ENCODE data around the gene GJA1. TPM values are rescaled to one million over a fixed set of nuclear protein-coding genes. Genes with fewer than 3 reads are reported as not detected.
"Not testable (repeated sequence)": the region's sequence is repeated elsewhere in the genome, so short reads cannot be mapped to it uniquely, and the experiment has no call there.

The GJA1 gene
- total and polyA plus RNA-seq, 12 donors: 49.2 to 404 (median 272) TPM

DNA sequence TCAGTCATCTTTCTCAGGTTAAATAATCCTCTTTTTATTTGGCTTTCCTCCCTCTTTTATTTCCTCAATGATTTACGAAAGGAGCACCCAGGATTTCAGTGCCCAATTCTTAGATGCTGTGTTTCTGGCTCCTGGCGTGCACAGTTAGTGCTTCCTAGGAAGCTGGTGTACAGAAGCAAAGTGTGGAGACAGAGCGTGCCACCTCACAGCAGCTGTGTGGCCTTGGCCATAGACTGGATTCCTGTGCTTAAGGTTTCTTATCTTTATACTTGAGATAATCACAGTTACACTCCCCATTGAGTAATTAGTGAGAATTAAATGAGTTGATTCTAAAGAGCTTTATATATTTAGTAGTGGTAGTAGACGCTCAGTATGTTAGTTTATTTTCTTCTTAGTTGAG, 39.7 kb upstream of the GJA1 start:
- Histone ChIP-seq H3K9me3 (no peaks in the 10 kb centered on the region), H3K27ac (no peak overlapping the region), H3K27me3 (no peaks in the 10 kb centered on the region), H3K4me1 (no peaks in the 10 kb centered on the region), H3K36me3 (no peaks in the 10 kb centered on the region), H3K4me3 (no peak overlapping the region)
- TF ChIP-seq, protein P1, sequence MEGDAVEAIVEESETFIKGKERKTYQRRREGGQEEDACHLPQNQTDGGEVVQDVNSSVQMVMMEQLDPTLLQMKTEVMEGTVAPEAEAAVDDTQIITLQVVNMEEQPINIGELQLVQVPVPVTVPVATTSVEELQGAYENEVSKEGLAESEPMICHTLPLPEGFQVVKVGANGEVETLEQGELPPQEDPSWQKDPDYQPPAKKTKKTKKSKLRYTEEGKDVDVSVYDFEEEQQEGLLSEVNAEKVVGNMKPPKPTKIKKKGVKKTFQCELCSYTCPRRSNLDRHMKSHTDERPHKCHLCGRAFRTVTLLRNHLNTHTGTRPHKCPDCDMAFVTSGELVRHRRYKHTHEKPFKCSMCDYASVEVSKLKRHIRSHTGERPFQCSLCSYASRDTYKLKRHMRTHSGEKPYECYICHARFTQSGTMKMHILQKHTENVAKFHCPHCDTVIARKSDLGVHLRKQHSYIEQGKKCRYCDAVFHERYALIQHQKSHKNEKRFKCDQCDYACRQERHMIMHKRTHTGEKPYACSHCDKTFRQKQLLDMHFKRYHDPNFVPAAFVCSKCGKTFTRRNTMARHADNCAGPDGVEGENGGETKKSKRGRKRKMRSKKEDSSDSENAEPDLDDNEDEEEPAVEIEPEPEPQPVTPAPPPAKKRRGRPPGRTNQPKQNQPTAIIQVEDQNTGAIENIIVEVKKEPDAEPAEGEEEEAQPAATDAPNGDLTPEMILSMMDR (IDR thresholded peaks at IDR 0.05): no peak
- no peak for ATAC-seq
- intact Hi-C loops (cut with DNase I): no loop called here
- 64 to 73% methylated on average over 4 of the region's 4 CpGs for WGBS, 2 donors
- DNase-seq: no peak

DNA sequence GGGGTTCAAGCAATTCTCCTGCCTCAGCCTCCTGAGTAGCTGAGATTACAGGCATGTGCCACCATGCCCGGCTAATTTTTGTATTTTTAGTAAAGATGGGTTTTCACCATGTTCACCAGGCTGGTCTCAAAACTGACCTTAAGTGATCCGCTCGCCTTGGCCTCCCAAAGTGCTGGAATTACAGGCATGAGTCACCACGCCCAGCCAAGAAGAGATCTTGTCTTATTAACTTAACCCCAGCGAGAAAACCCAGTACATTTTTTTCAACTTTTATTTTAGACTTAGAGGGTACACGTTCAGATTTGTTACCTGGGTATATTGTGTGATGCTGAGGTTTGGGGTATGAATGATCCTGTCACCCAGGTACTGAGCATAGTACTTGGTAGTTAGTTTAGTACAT, 38.3 kb upstream of the GJA1 start:
- ATAC-seq; H3K36me3 ChIP-seq; DNase-seq; H3K27me3 ChIP-seq; intact Hi-C loops (cut with DNase I); H3K9me3 ChIP-seq; H3K4me3 ChIP-seq; H3K4me1 ChIP-seq; H3K27ac ChIP-seq: not testable (repeated sequence)
- 86 to 88% methylated on average over 6 of the region's 6 CpGs for WGBS, 2 donors

DNA sequence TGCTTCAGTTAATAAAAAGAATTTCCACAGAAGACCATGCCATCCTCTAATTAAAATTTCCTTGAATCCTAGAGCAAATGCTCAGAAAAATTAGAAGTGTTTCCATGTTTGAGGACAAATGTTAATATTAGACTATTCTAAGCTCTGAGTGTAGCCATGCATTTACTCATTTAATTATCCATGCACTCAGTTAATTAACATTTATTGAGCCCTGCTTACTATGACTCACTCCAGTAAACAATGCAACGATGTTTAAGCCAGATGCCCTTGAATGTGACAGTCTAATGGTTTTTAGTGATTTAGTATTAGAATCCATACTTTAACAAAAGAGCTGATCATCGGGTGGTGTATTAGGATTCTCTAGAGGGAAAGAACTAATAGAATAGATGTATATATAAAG, 37.3 kb upstream of the GJA1 start:
- TF ChIP-seq, protein P1 (IDR thresholded peaks at IDR 0.05): no peak
- Histone ChIP-seq H3K36me3 (no peaks in the 10 kb centered on the region), H3K27me3 (no peaks in the 10 kb centered on the region), H3K4me3 (no peak overlapping the region), H3K27ac (no peak overlapping the region), H3K4me1 (no peaks in the 10 kb centered on the region), H3K9me3 (no peaks in the 10 kb centered on the region)
- WGBS, 2 donors: 83 to 91% methylated on average over 2 of the region's 2 CpGs
- DNase-seq: no peak
- intact Hi-C loops (cut with DNase I): no loop called here
- no peak for ATAC-seq

DNA sequence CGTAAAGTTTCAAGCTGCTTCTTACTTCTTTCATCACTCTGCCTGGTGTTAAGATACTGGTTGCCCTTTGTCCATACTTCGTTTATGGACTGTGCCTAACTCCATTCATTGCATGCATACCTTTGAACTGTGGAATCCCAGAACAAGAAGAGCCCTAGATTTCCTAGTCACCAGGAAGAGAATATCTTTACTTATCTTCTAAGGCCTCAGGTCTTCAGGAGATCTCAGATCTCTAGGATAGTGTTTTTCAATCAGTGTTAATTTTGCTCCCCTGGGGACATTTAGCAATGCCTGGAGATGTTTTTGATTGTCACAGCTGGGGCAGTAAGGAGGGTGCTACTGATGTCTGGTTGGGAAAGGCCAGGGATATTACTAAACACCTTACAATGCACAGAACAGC, 35.5 kb upstream of the GJA1 start:
- DNase-seq (no peak), ATAC-seq (no peak)
- intact Hi-C loops (cut with DNase I): loop anchor here in 4 of 10 donors (10.0 kb wide), 1 partner anchor 345 kb away; no protein-coding TSS in a partner anchor
- Histone ChIP-seq H3K4me3 (no peak overlapping the region), H3K27ac (no peak overlapping the region), H3K4me1 (no peaks in the 10 kb centered on the region), H3K36me3 (no peaks in the 10 kb centered on the region), H3K27me3 (peaks cover 0 to 5% (median 0%) of the 10 kb centered on the region in 7 donors), H3K9me3 (no peaks in the 10 kb centered on the region)
- TF ChIP-seq, protein P1 (IDR thresholded peaks at IDR 0.05): no peak
- 43 to 45% methylated on average over 2 of the region's 2 CpGs for whole genome bisulfite sequencing, 2 donors

DNA sequence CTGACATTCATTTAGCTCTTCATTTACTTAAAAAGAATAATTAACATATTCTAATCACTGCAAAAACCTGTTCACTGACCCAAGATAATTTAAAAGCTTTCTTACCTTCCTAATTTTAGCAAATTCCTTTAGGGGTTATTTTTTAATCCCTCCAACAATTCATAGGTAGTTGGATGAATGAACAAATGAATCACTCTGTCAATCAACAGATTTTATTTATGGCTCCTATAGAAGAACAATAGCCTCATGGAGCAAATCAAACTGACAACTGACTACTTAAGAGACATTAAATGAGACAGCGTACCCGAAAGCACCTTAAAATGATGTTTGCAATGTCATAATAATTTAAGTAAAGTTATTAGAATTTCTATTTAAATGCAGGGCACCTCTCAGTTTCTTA, 31.5 kb upstream of the GJA1 start:
- ATAC-seq (no peak), DNase-seq (no peak)
- no peaks in the 10 kb centered on the region for H3K4me1 ChIP-seq
- no peak overlapping the region for H3K4me3 ChIP-seq
- intact Hi-C loops (cut with DNase I): loop anchor here in 4 of 10 donors (10.0 kb wide), 1 partner anchor 349 kb away; no protein-coding TSS in a partner anchor
- no peaks in the 10 kb centered on the region for H3K36me3 ChIP-seq
- peaks cover 0 to 15% (median 0%) of the 10 kb centered on the region in 7 donors for H3K27me3 ChIP-seq
- TF ChIP-seq, protein P1 (IDR thresholded peaks at IDR 0.05): no peak
- no peaks in the 10 kb centered on the region for H3K9me3 ChIP-seq
- 92 to 93% methylated on average over 2 of the region's 2 CpGs for WGBS, 2 donors
- H3K27ac ChIP-seq: no peak overlapping the region

Measured in heart right ventricle (tissue), 16 donors.